Spleen (tissue), 11 donors: Measurements from ENCODE around the gene OR4L1. TPM values are rescaled to one million over a fixed set of nuclear protein-coding genes. Genes with fewer than 3 reads are reported as not detected.
"Not testable (repeated sequence)": the region's sequence is repeated elsewhere in the genome, so short reads cannot be mapped to it uniquely, and the experiment has no call there.

Experiments
- DNase-seq: peaks from one replicate; pipeline ENCODE4 v3.0.0-alpha.2; 2020
- H3K27ac ChIP-seq, 8 donors: fragments of 200-600 bp; sonication (generic) in 7 of 8; 1 replicate in 4 of 8; 2 replicates in 4 of 8; pipeline versions ENCODE4 v1.5.0 to v1.8.0; 2016 to 2021; ENCODE audit warnings: inconsistent platforms in 4 of 8, mild to moderate bottlenecking in 4 of 8, moderate library complexity in 1 of 8
- H3K27me3 ChIP-seq, 7 donors: fragments of 200-600 bp; sonication (generic) in 6 of 7; replicated peaks in 1 of 7; 1 replicate in 4 of 7; 2 replicates in 3 of 7; pipeline versions ENCODE4 v1.5.0 to v1.8.0; 2016 to 2021; ENCODE audit warnings: inconsistent platforms in 3 of 7, mild to moderate bottlenecking in 1 of 7
- H3K36me3 ChIP-seq, 6 donors: fragments of 200-600 bp; sonication (generic) in 5 of 6; 1 replicate in 4 of 6; 2 replicates in 2 of 6; pipeline versions ENCODE4 v1.5.0 to v1.8.0; 2016 to 2021; ENCODE audit warnings: inconsistent platforms in 2 of 6
- H3K4me1 ChIP-seq, 6 donors: fragments of 200-600 bp; sonication (generic) in 5 of 6; 1 replicate in 3 of 6; 2 replicates in 3 of 6; pipeline versions ENCODE4 v1.5.0 to v1.8.0; 2016 to 2021; ENCODE audit warnings: inconsistent platforms in 3 of 6
- H3K4me3 ChIP-seq, 8 donors: fragments of 200-600 bp; sonication (generic) in 7 of 8; 1 replicate in 4 of 8; 2 replicates in 4 of 8; pipeline versions ENCODE4 v1.5.0 to v1.8.0; 2016 to 2021; ENCODE audit warnings: inconsistent platforms in 4 of 8, mild to moderate bottlenecking in 4 of 8, moderate library complexity in 2 of 8
- H3K9me3 ChIP-seq, 8 donors: fragments of 200-600 bp; sonication (generic) in 7 of 8; 1 replicate in 4 of 8; 2 replicates in 4 of 8; pipeline versions ENCODE4 v1.5.0 to v1.8.0; 2016 to 2021; ENCODE audit warnings: inconsistent platforms in 4 of 8
- POLR2A ChIP-seq, 3 donors: fragments of 450-650 bp; IDR thresholded peaks; one replicate each; pipeline ENCODE4 v1.5.1; 2017; ENCODE audit warnings: antibody characterized with exemption in 3 of 3, mild to moderate bottlenecking in 1 of 3
- POLR2AphosphoS5 ChIP-seq, 3 donors: sonication (generic); formaldehyde crosslinking; IDR thresholded peaks; one replicate each; pipeline ENCODE4 v1.5.1; 2017; ENCODE audit warnings: antibody characterized with exemption in 3 of 3
- WGBS, 5 donors: extraction: QIAGEN DNeasy Blood & Tissue Kit in 3 of 5; methylation state at CpG; one replicate each; pipeline versions ENCODE4 v1.1.5 to v1.1.7; 2013 to 2018; 5-methylcytosine and 5-hydroxymethylcytosine counted together
- intact Hi-C: fragments of 100-400 bp; cut with DNase I; formaldehyde crosslinking; loops from one replicate; pipeline ENCODE4 v1.15.0; 2023; ENCODE audit warnings: low total_unique reads
- polyA plus RNA-seq, 3 donors: library from polyadenylated mRNA; stranded (reverse); fragments of 200-250 nt; gene quantifications; one replicate each; pipeline ENCODE4 v1.2.1, GENCODE V29; 2013
- small RNA-seq, 4 donors: library from RNA; depleted of rRNA; stranded (forward); fragments of <200 nt; gene quantifications; one replicate each; pipeline ENCODE3, GENCODE V24; 2016
- total RNA-seq, 7 donors: library from RNA; depleted of rRNA in 3 of 7; stranded (reverse); fragments of >200 nt in 3 of 7; fragmentation: NEBNext Ultra II Directional in 4 of 7; extraction: Animal tissue kit (Norgen Biotek cat#: 25700) in 4 of 7; gene quantifications; one replicate each; pipeline versions ENCODE4 v1.1.0 to v1.2.1, GENCODE V29; 2016 to 2021
- TF ChIP-seq, protein P1 (sequence below), 11 experiments: fragments of 200-600 bp in 7 of 11; fragments of 450-650 bp in 4 of 11; sonication (generic) in 4 of 11; IDR thresholded peaks in 8 of 11; conservative IDR thresholded peaks in 3 of 11; 1 replicate in 7 of 11; 2 replicates in 4 of 11; pipeline versions ENCODE4 v1.4.0 to v1.8.0; 2016 to 2021; ENCODE audit warnings: antibody characterized with exemption in 11 of 11, inconsistent platforms in 4 of 11, mild to moderate bottlenecking in 1 of 11
- donor health status: healthy with polysubstance abuse.
- donor health status: DM: no; HTN: no; CAD: no; lungs with moderate emphysema.
- donor health status: DM: no; HTN: no; CAD: no.
- donor health status: Bipolar disorder and iron deficiency.
- donor health status: healthy.
- donor health status: DM: no; HTN: no; CAD: no.
- donor health status: DM: yes; HTN: yes; CAD: no.

The OR4L1 gene
- total and polyA plus RNA-seq, 10 donors = not detected

DNA sequence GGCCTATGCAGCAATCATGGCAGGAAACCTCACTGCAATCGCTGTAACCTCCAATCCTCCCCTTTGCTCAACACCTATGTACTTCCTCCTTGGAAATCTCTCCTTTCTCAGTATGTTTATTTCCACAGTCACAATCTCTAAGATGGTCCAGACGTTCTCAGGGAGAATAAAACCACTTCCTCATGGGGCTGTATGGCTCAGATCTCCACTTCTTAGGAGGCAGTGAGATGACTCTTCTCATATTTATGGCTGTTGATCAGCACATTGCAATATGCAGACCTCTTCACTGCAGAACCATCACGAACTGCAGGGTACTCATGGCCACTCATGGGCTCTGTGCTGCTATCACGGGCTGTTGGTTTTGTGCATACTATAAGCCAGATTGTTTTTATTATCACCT lies 33.6 kb downstream of the OR4L1 start:
- intact Hi-C loops = no loop called here
- H3K27ac ChIP-seq = no peak overlapping the region
- DNase-seq = no peak
- TF ChIP-seq, protein P1, sequence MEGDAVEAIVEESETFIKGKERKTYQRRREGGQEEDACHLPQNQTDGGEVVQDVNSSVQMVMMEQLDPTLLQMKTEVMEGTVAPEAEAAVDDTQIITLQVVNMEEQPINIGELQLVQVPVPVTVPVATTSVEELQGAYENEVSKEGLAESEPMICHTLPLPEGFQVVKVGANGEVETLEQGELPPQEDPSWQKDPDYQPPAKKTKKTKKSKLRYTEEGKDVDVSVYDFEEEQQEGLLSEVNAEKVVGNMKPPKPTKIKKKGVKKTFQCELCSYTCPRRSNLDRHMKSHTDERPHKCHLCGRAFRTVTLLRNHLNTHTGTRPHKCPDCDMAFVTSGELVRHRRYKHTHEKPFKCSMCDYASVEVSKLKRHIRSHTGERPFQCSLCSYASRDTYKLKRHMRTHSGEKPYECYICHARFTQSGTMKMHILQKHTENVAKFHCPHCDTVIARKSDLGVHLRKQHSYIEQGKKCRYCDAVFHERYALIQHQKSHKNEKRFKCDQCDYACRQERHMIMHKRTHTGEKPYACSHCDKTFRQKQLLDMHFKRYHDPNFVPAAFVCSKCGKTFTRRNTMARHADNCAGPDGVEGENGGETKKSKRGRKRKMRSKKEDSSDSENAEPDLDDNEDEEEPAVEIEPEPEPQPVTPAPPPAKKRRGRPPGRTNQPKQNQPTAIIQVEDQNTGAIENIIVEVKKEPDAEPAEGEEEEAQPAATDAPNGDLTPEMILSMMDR (IDR thresholded peaks at IDR 0.05 in 8 of 11, conservative IDR thresholded peaks at IDR 0.05 in 3 of 11) = no peak
- no peak for TF ChIP-seq POLR2A (IDR thresholded peaks at IDR 0.05)
- TF ChIP-seq POLR2AphosphoS5 (IDR thresholded peaks at IDR 0.05) = no peak
- no peaks in the 10 kb centered on the region for H3K4me1 ChIP-seq
- no peaks in the 10 kb centered on the region for H3K9me3 ChIP-seq
- no peaks in the 10 kb centered on the region for H3K36me3 ChIP-seq
- H3K27me3 ChIP-seq = no peaks in the 10 kb centered on the region
- H3K4me3 ChIP-seq = no peak overlapping the region
- 17 to 33% (median 27%) methylated on average over 4 of the region's 4 CpGs for whole genome bisulfite sequencing, 5 donors

DNA sequence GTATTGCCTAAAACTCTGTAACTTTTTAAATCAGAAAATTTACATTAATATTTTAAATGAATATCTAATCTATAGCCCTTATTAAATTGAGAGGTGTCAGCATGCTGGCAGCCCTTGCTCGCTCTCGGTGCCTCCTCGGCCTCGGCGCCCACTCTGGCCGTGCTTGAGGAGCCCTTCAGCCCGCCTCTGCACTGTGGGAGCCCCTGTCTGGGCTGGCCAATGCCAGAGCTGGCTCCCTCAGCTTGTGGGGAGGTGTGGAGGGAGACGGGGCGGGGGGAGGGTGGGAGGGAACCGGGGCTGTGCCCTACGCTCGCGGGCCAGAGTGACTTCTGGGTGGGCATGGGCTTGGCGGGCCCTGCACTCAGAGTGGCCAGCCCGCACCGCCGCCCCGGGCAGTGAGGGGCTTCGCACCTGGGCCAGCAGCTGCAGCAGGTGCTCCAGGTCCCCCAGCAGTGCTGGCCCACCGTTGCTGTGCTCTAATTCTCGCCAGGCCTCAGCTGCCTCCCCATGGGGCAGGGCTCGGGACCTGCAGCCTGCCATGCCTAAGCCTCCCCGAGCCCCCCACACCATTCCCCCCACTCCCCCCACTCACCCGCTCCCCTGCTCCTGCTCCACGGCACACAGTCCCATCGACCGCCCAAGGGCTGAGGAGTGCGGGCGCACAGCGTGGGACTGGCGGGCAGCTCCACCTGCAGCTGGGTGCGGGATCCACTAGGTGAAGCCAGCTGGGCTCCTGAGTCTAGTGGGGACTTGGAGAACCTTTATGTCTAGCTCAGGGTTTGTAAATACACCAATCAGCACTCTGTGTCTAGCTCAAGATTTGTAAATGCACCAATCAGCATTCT lies 39.3 kb downstream of the OR4L1 start:
- H3K4me3 ChIP-seq, H3K9me3 ChIP-seq, H3K36me3 ChIP-seq, H3K27ac ChIP-seq, DNase-seq, H3K4me1 ChIP-seq, intact Hi-C loops, H3K27me3 ChIP-seq: not testable (repeated sequence)
- 83 to 98% (median 87%) methylated on average over 8 to 32 of the region's 32 CpGs for WGBS, 5 donors

DNA sequence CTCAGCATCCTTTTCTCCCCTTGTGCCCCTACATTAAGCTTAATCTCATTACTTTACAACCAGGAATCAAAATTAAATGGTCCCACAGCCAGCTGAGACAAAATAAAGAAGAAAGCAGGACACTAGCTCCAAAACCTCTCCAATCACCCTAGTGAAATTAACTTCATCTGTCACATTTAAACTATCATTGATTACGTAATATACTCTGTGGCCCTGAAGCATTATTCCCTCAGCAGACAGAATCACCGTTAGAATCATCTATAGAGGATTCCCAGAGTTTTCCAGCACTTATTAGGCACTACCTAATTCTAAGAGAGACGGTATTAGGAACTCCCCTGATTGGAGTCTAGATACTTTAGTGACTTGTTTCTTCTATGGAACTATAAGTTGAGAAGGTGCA lies 50.6 kb downstream of the OR4L1 start, which contains the start of gene OR4K17:
TSS of gene OR4K17 (plus strand) at position 302 of the 400 bp plus-strand sequence. CDS start 6,761 bp downstream, outside the sequence.
- H3K4me1 ChIP-seq = no peaks in the 10 kb centered on the region
- WGBS, 5 donors = 48 to 67% (median 59%) methylated on average over 3 of the region's 3 CpGs
- H3K36me3 ChIP-seq = no peaks in the 10 kb centered on the region
- no peaks in the 10 kb centered on the region for H3K27me3 ChIP-seq
- DNase-seq = no peak
- intact Hi-C loops = no loop called here
- TF ChIP-seq POLR2AphosphoS5 (IDR thresholded peaks at IDR 0.05) (no peak), POLR2A (IDR thresholded peaks at IDR 0.05) (no peak)
- TF ChIP-seq, protein P1 (IDR thresholded peaks at IDR 0.05 in 8 of 11, conservative IDR thresholded peaks at IDR 0.05 in 3 of 11) = no peak
- H3K27ac ChIP-seq = no peak within 1 kb of the TSS
- no peak within 1 kb of the TSS for H3K4me3 ChIP-seq
- no peaks in the 10 kb centered on the region for H3K9me3 ChIP-seq

Small RNAs within 50 kb of the gene (small RNA-seq; reads per million reads assigned to genes)
- 0 reads per million in 4 donors for gene RNA5SP380

Other genes starting within 250 kb of the OR4L1 start
- not detected for gene OR4K2, start 184.9 kb upstream of the OR4L1 start, total RNA-seq
- gene OR4K2, start 184.9 kb upstream of the OR4L1 start, polyA plus RNA-seq = not detected
- gene OR4K5, start 139.4 kb upstream of the OR4L1 start, total RNA-seq = not detected
- gene OR4K5, start 139.4 kb upstream of the OR4L1 start, polyA plus RNA-seq = not detected
- not detected for gene OR4K1, start 129.1 kb upstream of the OR4L1 start, total RNA-seq
- gene OR4K1, start 129.1 kb upstream of the OR4L1 start, polyA plus RNA-seq = not detected
- gene OR4K15, start 84.5 kb upstream of the OR4L1 start, total RNA-seq = not detected
- gene OR4K15, start 84.5 kb upstream of the OR4L1 start, polyA plus RNA-seq = not detected
- not detected for gene OR4Q2, start 57.9 kb upstream of the OR4L1 start, total RNA-seq
- not detected for gene OR4Q2, start 57.9 kb upstream of the OR4L1 start, polyA plus RNA-seq
- gene OR4K14, start 40.7 kb upstream of the OR4L1 start, total RNA-seq = not detected
- not detected for gene OR4K14, start 40.7 kb upstream of the OR4L1 start, polyA plus RNA-seq
- not detected for gene OR4K13, start 24.0 kb upstream of the OR4L1 start, total RNA-seq
- gene OR4K13, start 24.0 kb upstream of the OR4L1 start, polyA plus RNA-seq = not detected
- not detected for gene OR4K17, start 50.7 kb downstream of the OR4L1 start, total RNA-seq
- not detected for gene OR4K17, start 50.7 kb downstream of the OR4L1 start, polyA plus RNA-seq
- not detected for gene OR4N5, start 78.8 kb downstream of the OR4L1 start, total RNA-seq
- not detected for gene OR4N5, start 78.8 kb downstream of the OR4L1 start, polyA plus RNA-seq
- gene OR11G2, start 130.9 kb downstream of the OR4L1 start, total RNA-seq = not detected
- not detected for gene OR11G2, start 130.9 kb downstream of the OR4L1 start, polyA plus RNA-seq
- gene OR11H6, start 163.7 kb downstream of the OR4L1 start, total RNA-seq = not detected
- not detected for gene OR11H6, start 163.7 kb downstream of the OR4L1 start, polyA plus RNA-seq
- gene OR11H7, start 168.9 kb downstream of the OR4L1 start, total RNA-seq = not detected
- gene OR11H7, start 168.9 kb downstream of the OR4L1 start, polyA plus RNA-seq = not detected
- gene OR11H4, start 179.2 kb downstream of the OR4L1 start, total RNA-seq = not detected
- not detected for gene OR11H4, start 179.2 kb downstream of the OR4L1 start, polyA plus RNA-seq
- gene TTC5, start 245.9 kb downstream of the OR4L1 start, total RNA-seq = 10 to 100 TPM; 12.5 to 21.9 (median 18.8) TPM
- gene TTC5, start 245.9 kb downstream of the OR4L1 start, polyA plus RNA-seq = 1 to 10 TPM; 5.9 to 7.2 (median 6.7) TPM